HG03039 (cell line): ENCODE data around the gene NR1I3.
"Not testable (repeated sequence)": the region's sequence is repeated elsewhere in the genome, so short reads cannot be mapped to it uniquely, and the experiment has no call there.

Source experiments
- ATAC-seq: cut with Tn5 transposase; IDR thresholded peaks from one replicate; pipeline ENCODE4 v1.9.1; 2021; ENCODE audit warnings: mild to moderate bottlenecking, moderate library complexity; ENCODE audit not compliant: unreplicated experiment

The NR1I3 gene

DNA sequence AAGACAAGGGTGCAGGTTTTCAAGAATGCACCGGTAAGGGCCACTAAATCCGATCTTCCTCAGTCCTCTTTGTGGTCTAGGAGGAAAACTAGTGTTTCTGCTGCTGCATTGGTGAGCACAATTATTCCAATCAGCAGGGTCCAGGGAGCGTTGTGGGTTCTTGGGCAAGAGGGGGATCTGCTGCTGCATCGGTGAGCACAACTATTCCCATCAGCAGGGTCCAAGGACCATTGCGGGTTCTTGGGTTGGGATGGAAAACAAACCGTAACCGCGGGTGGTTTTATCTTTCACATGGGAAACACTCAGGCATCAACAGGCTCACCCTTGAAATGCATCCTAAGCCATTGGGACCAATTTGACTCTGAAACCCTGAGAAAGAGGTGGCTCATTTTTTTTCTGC is 13.6 kb upstream of the NR1I3 start:
- no peak for ATAC-seq

DNA sequence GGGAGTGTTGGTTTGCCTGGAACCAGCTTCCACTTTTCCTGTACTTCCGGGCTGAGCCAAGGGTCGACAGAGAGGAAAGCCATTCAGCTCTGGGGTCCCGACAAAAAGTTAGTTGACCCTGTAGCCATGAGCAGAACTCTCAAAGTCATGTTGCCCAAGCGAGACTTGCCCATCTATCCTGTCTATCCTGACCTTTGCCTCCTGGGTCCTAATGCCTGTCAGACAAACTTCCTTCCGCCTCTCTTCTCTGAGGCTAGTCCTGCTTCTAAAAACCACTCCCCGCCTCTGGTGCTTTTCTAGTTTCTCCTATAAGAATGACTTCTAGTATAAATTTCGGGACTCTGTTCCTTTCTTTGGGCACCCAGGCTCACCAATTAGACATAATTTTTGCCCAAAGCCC is 12.8 kb upstream of the NR1I3 start:
- no peak for ATAC-seq

DNA sequence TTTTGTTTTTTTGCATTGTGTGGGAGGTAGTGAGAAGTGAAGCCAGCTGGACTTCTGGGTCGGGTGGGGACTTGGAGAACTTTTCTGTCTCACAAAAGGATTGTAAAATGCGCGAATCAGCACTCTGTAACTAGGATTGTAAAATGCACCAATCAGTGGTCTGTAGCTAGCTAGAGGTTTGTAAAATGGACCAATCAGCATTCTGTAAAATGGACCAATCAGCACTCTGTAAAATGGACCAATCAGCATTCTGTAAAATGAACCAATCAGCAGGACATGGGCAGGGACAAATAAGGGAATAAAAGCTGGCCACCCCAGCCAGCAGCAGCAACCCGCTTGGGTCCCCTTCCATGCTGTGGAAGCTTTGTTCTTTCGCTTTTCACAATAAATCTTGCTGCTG is 12.1 kb upstream of the NR1I3 start:
- ATAC-seq: not testable (repeated sequence)

DNA sequence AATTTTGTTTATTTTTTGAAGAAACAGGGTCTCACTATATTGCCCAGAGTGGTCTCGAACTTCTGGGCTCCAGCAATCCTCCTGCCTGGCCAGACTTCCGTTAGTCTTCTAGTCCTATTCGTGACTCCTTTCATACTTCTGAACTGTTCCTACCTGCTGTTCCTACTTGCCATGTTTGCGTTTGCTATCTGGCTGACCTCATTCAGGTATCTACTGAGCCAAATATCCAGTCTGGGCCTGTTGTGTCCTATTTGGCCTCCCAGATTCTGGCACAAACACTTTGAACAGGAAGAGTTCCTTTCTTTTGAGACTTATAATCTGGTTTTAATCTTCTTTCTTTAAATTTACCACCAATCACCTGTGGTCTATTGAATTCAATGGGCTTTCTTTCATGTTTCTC is 6.9 kb upstream of the NR1I3 start:
- no peak for ATAC-seq

DNA sequence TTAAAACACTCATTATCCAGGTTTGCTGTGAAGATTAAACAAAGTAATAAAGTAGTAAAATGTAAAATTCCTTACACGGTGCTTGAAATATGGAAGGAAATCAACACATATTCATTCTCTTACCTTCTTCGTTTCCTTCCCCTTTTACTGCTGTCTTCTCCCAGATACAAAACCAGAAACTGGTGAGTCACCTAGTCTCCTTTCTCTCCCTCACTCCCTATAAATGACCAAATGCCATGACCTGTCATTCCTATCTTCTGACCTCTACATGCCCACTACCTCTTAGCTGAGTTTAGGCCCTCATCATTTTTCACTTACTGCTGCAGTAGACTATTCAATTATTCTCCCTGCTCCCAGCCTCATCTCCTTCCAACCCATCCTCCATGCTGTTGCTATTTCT is 4.3 kb upstream of the NR1I3 start:
- ATAC-seq: no peak

DNA sequence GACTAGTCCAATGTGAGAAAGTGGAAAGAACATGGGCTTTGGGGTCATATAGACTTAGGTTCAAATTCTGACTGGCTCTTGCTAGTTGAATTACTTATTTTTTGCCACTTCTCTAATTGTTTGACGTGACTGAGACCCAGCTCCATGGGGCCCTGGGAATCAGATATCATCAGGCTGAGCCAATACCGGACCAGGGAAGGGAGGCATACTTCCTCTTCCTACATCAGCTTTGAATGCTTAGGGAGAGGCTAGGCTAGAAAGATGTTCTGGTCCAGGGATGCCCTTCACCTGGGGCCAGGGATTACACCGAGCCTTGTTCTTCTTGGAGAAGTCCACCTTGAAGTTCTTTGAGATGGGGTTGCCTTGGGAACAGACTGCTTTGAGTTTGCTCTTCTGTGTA is 3.7 kb upstream of the NR1I3 start:
- no peak for ATAC-seq

DNA sequence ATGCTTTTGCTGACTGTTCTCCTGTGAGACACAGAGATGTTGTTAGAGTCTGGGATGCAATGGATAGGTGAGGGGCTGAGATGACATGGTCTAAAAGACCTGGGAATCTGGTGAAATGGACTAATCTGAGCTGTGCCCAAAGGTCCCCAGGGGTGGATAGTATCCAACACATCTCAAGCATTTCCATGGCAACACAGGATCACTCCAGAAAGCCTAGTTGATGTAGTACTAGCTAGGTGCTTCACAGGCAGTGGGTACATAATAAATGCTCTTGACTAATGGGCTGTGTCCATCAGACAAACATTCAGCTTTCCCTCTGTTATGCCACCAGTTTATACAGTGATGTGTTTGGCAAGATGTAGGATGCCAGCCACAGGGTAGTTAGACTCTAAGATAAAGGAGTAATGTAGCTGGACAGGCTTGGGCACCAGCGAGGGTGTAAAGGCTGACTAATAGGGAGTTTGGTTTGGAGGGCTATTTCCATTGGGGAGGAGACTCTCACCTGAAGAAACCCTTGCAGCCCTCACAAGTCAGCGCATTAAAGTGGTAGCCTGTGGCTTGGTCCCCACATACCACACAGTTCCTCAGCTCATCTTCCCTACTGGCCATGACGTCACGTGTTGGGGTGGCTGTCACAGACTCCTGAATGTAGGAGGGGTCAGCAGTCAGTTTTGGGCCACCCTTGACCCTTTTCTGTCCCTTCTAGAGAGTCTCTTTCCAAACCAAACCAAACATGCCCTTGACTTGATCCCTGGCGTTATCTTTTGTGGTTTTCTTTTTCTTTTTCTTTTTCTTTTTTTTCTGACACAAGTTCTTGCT is 1.8 kb downstream of the NR1I3 start:
- no peak for ATAC-seq

DNA sequence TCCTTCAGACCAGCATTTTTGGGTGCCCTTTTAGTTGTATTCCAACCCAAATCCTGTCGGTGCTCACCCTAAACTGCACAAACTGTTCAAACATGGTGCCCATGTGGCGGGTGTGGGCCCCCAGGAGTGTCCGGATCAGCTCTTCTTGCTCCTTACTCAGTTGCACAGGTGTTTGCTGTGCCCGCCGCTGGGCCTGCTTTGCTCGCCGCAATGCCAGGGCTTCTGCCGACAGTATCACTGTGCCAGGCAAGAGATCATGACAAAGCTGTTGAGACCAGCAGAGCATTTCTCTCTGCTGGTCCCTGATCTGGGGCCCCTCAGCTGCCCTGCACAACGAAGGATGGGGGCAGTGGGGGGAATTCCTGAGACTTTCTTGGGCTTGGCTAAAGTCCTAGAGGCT is 4.9 kb downstream of the NR1I3 start:
- no peak for ATAC-seq

DNA sequence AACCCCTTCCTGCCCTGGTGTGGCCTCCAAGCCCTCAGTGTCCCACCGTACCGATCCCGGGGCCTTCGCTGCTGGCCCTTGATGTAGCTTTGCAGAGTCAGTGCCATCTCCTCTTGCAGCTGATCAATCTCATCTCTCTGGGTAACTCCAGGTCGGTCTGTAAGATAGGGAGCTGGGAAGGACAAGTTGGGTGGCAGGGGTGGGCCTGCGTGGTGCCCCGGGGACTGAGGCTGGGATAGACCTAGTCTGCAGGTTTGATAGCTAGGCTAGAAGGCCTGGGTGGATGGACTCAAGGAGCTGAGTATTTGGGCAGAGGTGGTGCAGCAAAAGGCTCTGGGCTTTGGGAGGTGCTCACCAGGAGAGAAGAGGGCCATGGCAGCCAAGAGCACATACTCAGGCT is 7.2 kb downstream of the NR1I3 start:
- no peak for ATAC-seq

DNA sequence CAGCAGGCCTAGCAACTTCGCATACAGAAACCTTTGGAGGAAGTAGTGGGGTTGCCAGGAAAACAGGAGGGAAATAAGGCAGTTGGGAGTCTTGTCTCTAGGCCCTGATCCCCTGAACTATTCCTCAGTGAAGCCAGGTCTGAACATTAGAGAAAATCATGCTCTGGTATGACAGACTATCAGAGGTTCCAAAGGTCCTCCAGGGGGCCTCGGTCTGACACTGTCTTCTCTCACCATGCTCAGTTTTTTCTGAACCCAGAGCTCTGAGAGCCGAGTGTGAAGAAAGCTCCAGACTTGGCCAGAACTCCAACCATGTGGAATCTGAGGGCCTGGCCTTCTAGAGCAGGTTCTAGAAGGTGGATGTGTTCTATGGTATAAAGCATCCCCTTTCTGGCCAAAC is 8.1 kb downstream of the NR1I3 start:
- no peak for ATAC-seq

DNA sequence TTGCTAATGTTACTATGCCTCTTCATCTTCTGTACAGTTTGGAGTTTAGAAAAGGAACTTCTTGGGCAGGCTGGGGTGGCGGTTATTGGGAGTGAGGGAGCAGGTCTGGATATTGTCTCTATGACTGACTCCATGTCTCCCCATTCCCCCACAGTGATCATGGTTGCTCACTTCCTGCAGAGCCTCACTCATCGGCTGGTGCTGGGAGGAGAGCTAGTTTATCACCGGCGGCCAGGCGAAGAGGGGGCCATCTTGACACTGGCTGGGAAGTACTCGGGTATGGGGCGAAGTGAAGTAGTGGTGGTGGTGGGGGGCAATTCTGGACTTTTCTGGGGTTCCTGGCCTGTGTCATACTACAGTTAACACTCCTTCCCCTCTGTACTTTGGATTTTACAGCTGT is 10.0 kb downstream of the NR1I3 start:
- no peak for ATAC-seq

DNA sequence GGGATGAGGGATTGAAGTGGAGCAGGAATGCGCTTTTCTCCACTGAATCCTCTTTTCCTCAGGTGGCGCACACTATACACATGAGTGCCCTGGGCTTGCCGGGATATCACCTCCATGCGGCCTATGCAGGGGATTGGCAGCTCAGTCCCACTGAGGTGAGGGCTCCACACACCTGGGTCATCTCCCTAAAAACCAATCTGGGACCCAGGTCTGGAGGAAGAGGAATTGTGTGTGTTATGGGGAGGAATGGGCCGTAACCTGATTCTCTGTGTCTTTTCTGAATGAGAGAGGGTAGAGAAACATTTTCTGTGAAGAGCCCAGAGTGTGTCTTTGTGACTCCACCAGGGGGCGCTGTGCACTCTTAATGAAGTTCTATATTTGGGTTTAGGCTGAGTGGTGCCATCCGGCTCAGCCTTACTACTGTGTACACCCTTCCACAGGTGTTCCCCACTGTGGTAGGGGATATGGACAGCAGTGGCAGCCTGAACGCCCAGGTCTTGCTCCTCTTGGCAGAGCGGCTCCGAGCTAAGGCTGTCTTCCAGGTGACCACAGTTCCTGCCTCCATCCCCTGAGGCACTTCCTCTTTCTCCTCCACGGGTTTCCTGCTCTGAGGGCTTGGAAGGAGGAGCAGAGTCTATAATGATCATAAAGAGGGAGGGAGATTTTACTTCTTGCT is 10.7 kb downstream of the NR1I3 start:
- peak; percentile 31 for ATAC-seq

DNA sequence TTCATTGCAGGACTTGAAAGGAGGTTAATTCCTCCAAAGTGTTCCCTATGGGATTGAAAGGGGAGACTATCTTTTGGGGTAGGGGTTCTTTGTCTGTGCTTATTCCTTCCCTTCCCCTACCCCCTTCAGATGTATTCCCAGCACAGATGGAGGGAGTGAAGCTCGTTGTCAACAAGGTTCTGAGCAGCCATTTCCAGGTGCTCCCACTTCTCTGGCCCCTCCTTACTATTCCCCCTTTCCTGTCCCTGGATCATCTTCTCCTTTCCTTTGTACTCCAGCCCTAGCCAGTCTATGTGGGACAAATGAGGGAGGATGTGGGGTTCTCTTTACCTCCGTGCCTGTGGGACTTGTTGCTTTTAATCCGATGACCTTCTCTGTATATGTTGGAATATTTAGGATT is 11.2 kb downstream of the NR1I3 start:
- ATAC-seq: no peak

DNA sequence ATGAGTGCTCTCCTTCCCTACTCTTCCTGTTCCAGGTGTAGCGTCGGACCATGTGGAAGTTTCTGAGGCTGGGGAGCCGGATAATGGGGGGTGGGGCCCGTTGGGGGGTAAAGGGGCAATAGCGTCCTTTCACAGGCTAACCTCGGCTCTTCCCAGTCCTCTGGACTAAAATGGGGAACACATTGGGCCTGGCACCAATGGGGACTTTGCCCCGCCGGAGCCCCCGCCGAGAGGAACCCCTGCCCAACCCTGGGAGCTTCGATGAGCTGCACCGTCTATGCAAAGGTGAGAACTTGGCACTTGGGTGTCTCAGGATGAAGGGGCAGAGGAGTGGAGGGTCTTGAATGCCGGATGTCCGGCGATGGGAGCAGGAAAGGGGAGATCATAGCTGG is 11.7 kb downstream of the NR1I3 start:
- no peak for ATAC-seq

DNA sequence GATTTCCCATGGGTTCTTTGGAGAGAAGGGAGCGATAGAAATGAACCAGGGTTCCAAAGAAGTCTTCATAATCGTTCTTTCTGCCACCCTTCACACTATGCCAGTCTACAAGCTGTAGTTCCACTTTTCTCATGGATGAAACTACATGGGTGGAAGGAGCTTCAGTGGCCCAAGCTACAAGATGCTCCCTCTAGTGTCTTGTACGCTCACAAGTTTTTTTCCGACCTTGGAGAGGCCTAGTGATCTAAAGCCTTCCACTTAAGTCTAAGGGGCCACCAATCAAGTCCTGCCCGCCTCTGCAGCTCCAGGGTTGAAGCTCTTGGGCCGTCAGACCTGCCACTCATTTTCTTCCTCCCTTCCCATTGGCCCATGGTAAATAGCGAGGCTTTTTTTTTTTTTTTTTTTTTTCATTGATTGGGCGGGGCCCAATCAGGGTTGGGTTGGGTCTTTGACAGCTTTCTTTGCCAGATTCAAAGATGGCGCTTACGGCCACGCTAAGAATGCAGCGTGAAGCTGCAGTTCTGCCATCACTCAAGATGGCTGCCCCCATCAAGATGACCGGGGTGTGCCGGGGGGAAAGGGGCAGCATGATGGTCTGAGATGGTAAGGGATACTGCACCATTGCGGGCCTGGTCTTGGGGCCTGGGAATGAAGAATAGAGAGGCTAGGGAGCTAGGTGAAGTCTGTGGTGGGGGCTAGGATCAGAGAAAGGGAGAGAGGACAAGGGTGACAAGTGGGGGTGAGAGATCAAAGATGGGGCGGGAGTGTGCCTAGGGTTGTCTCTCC is 12.3 kb downstream of the NR1I3 start, which contains the start of gene TOMM40L:
Gene TOMM40L, plus strand, starts transcription at position 527 of the 786 bp plus-strand sequence. CDS start 430 bp downstream, outside the sequence.
- peak; percentile 84 for ATAC-seq

DNA sequence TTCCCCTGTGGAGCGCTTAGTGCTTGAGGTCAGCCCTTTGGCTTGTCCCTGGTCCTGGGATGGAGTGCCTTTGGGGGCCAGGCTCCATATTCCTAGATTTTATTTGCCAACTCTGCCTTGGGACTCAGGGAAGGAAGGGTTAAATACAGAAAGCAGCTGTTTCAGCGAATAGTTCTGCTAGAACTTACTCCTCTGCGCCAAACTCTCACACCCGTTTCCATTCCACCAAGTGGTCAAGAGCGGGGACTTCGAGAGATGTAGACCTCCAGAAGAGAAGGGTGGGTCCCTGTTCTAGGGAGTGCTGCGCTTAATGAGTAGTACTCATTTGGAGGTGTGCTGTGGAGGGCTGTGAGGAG is 12.8 kb downstream of the NR1I3 start:
- ATAC-seq: no peak

DNA sequence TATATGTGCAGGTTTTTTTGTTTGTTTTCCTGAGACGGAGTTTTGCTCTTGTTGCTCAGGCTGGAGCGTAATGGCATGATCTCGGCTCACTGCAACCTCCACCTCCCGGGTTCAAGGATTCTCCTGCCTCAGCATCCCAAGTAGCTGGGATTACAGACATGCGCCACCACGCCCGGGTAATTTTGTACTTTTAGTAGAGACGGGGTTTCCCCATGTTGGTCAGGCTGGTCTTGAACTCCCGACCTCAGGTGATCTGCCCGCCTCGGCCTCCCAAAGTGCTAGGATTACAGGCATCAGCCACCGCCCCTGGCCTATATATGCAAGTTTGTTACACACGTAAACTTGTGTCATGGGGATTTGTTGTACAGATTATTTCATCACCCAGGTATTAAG is 13.3 kb downstream of the NR1I3 start:
- ATAC-seq: not testable (repeated sequence)

DNA sequence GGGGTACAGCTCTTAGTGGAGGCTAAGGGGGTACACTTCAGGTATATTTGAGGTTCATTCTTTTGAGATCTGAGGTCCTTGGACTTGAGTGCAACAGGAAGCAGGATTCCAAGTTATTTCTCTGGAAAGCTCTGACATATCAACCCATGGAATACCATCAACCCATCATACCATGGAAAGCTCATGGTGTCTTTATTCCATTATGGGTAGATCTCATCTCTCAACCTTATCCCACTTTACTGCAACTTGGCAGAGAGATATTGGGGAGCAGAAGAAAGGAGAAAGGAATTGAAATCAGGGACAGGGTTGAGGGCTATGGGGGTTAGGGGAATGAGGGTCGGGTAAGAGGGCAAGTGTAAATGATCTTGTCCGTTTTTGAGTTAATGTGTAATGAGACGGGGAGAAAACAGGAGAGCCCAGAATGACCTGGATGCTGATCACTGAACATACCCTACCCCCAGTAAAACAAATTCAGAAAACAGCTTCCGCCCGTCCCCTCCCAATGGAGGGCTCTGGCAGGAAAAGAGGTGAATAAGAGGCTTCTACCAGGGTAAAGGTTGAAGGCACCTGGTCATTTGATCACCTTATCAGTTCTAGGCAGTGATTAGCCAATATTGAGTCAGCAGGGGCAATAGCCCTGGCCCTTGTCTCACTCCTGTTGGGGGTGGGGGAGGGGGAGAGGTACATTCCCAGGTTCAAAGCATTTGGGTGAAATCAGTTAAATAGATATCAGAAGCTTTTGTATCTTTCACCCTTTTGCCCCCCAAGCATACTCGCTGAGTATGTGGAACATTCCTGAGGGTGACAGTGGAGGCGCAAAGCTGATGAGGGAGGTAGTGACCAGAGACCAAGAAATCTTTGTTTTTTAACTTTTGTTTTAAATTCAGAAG is 14.0 kb downstream of the NR1I3 start:
- ATAC-seq: no peak

DNA sequence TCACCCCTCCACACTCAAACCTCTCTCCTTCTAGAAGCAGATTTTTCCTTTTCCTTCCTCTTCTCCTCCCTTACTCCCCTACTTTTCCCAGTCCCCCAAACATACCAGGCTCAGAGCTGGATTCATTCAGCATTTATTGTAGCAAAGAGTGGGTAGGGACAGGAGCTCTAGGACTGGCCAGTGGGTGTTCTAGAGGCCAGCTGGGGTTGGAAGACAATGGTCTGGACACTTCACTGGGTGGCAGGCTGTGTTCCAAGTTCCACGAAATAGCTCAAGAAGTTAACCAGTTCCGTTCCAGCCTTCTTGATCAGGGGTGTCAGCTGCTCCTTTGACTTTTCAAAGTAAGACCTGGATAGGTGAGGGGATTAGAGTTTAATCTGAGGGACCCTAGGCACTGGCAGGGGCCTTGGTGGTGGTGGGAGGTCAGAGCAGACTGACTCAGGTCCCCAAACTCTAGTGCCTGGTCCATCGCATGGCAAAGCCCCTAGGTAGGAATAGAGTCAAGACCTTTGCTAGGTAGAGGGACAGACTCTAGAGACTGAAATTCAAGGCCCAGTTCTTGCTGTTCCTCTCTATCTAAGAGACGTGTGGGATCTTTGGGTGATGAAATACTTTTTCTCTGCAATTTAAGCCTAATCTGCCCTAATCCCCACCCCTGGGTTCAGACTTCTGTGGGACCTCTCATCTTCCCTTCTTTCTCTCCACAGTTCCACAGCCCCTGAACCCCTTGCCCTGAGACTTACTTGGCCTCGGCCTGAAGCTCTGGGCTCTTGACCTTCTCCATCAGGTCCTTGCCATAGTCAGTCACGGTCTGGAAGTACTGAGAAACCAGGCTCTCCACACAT is 15.6 kb downstream of the NR1I3 start:
- no peak for ATAC-seq

DNA sequence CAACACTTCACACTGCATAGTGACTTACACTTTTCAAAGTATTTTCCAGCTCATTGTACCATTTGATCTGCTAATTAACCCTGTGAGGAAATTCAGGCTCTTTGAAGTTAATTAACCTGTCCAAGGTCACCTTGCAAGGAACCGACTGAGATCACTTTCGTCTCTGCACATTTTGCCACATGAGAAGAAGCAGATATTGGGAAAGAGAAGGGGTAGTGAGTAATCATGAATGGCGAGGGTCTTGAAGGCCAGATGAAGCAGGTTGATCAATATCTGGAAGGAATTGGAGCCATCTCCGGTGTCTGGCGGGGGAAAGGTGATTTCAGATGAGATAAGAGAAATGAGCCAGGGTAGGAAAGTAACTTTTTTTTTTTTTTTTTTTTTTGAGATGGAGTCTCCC is 18.0 kb downstream of the NR1I3 start:
- no peak for ATAC-seq
